Medulla oblongata (tissue), 1 donor: ENCODE data around the gene IQCH.
"Not testable (repeated sequence)": the region's sequence is repeated elsewhere in the genome, so short reads cannot be mapped to it uniquely, and the experiment has no call there.

Source experiments
- DNase-seq: peaks from one replicate; pipeline ENCODE4 v3.0.0-alpha.2; 2015; ENCODE audit errors: extremely low spot score

Gene IQCH

DNA sequence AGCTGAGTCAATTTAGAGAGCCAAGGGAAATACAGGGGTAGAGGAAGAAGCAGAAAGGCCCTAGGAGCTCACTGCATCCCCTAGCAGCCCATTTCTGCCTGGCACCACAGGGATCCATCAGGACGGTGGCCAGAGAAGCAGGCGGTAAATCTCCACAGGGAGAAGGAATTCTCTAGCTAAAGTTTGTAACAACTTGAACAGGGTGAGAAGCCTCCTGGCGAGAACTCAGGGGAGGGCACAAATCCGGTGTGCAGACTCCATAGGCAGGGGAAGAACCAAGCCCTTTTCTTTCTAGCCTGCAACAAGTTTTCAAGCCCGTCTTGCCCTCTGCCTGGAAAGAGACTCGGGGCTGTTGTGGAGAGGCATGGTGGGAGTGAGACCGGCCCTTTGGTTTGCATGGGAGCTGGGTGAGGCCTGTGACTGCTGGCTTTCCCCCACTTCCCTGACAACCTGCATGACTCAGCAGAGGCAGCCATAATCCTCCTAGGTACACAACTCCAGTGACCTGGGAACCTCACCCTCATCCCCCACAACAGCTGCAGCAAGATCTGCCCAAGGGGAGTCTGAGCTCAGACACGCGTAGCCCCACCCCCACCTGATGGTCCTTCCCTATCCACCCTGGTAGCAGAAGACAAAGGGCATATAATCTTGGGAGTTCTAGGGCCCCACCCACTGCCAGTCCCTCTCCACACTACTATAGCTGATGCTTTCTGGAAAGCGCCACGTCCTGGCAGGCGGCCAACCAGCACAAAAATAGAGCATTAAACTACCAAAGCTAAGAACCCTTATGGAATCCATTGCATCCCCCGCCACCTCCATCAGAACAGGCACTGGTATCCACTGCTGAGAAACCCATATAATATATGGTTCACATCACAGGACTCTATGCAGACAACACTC lies 182.0 kb downstream of the IQCH start:
- DNase-seq = not testable (repeated sequence)

DNA sequence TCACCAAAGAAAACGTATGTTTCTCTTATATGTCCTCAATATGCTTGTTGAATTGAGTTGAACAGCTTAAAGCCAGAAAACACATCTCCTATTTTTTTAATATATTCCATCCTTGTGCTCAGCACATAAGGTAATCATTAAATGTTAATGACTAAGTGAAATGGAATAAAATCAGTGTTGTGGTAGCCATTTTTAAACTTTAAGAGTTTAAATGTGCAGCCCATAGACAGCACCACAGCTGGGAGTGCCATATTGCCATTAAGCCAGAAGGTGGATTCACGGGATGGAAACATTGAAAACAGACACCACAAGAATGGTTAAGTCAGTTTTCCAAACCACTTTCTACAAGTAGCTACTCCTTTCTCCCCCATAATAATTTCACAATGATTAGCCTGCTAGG lies 189.5 kb downstream of the IQCH start:
- no peak for DNase-seq

DNA sequence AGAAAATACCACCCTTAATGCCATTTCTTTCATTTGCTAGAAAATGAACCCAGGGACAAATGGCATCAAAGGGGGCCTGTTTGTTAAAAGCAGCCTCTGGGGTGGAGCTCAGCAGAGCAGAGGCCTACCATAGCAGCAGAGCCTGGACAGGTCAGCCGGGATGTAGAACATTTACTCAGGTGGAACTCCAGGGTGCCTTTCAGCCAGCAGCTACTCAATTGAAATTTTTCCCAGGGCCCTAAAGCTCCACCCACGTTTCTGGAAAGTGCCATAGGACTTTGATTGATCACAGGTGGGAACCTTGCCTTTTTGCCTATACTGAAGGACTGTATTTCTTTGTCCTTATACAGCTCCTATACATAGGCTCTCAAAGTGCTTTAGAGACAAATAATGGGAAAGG lies 191.9 kb downstream of the IQCH start:
- DNase-seq = no peak

DNA sequence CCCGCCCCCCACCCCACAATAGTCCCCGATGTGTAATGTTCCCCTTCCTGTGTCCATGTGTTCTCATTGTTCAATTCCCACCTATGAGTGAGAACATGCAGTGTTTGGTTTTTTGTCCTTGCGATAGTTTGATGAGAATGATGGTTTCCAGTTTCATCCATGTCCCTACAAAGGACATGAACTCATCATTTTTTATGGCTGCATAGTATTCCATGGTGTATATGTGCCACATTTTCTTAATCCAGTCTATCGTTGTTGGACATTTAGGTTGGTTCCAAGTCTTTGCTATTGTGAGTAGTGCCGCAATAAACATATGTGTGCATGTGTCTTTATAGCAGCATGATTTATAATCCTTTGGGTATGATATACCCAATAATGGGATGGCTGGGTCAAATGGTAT lies 193.8 kb downstream of the IQCH start:
- not testable (repeated sequence) for DNase-seq

DNA sequence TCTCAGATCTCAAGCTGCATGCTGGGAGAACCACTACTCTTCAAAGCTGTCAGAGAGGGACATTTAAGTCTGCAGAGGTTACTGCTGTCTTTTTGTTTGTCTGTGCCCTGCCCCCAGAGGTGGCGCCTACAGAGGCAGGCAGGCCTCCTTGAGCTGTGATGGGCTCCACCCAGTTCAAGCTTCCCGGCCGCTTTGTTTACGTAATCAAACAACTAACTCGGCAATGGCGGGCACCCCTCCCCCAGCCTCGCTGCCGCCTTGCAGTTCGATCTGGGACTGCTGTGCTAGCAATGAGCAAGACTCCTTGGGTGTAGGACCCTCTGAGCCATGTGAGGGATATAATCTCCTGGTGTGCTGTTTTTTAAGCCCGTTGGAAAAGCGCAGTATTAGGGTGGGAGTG lies 199.1 kb downstream of the IQCH start:
- DNase-seq = not testable (repeated sequence)

DNA sequence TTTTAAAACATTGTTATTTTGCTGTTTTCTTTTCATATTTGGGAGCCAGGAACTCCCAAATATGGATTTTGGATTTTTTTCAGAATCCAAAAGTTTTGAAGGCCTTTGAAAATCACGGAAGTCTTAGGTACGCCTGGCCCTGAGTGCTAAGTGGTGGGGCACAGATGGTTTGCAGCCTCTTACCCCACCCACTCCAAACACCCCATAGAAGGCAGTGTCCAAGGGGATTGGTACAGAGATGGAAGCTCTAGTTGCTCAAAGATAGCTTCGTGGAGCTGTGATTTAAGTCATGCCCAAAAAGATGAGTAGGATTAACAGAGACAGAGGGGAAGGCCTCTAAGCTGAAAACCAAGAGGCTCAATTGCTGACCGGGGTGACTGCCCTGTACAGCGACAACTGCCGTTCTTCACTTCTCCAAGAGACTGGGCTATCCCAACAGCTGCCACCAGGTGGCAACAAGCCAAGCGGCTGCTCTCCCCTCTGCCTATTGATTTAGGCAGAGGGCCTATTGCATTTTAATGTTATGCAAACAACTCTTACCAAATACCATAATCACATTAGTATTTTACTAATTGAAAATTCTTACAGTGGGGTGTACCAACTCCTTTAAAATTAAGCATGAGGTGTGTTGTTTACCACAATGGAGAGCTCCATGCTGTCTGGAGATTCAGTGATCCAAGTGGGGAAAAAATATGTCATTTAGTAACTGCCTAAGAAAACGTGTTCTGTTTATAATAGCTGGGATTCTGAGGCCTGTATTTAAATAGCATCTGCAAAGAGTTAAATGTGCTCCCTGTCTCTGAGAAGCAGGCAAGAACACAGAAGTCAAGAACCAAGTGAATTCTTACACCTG lies 202.3 kb downstream of the IQCH start:
- DNase-seq = peak; percentile 87

DNA sequence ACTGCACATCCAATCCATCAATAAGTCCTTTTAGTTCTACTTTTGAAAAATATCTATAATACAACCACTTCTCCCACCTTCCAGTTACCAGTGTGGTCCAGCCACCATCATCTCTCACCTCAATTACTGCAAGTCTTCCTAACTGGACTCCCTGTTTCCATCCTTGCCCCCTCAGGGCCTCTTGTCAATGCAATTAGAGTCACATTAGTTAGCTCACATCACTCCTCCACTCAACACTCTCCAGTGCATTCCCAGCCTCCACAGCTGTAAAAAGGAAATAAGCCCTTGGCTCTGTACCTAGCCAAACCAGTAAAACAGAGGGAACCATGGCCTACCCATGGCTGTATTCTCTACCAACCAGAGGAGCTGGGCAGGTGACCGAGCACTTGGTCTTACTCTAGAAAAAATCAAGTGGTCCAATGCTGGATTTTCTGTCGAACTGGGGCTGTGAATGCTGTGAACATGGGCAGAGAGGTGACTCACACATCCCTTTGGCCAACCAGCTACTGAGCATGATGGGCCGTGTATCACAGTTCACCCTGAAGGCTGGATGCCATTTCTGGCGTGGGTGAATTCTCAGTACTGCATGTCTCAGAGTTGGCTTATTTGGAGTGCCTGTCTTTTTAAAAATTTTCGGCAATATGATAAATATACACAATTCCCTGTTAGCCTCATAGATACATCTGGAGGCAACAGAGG lies 203.9 kb downstream of the IQCH start:
- no peak for DNase-seq

DNA sequence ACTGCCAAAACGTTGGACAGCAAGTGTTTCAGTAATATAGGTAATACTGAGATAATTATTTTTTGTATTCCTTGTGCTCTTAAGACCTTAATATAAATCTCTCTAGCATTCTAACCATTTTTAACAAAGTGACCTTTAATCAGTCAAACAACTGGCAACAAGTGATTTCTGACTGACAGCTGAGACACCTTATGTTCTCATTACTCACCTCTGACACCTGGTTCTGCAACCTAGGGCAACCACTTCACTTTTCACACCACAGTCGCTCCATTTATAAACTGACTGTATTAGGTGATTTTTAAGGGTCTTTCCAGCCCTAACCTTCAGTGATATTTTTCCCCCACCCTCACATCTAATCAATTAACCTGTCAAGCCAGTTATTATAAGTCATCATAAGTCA lies 205.9 kb downstream of the IQCH start:
- DNase-seq = no peak

DNA sequence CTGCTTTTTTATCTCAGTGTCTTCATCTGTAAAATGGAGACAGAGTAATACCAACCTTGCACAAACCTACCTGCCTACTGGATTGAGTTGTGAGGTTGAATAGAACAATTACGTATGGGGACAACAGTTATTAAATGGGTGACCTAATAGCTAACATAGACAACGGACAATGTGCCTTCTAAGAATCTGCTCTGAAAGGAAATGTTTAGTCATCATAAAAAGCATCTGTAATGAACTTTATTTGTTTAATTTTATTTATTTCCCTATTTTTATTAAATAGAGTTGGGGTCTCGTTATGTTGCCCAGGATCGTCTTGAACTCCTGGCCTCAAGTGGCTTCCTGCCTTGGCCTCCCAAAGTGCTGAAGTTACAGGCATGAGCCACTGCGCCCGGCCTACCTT lies 207.1 kb downstream of the IQCH start:
- DNase-seq = no peak

DNA sequence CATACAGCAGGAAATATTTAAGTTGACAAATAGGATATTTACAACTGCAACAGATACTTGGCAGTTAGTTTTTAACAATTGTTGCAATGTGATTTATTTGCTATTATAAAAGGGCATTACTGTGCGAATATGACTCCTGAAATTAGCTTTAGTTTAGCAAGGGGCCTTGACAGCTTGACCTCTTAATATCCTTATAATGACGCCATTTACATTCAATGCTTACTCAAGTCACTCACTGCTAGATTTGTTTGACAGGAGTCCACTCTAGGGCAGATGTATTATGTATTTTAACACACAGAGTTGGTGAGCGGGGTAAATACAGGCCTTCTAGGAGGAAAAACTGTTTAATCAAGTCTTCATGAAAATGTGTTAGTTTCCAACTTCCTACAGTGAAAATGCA lies 208.3 kb downstream of the IQCH start:
- DNase-seq = no peak

DNA sequence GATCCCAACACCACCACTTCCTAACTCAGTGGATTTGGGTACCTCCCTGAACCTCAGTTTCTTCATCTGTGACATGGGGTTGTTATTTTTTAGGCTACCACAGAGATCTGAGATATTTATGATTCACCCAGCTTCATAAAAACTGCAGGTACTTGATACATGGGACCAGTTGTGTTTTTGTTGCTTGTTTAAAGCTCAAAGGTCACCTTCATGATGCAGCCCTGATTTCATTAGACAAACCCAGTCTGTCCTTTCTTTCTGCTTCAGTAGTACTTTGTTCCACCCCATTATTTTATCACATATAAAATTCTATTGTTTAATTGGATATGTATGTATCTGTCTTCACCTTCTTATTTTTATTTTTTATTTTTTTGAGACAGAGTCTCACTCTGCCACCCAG lies 208.9 kb downstream of the IQCH start:
- no peak for DNase-seq

DNA sequence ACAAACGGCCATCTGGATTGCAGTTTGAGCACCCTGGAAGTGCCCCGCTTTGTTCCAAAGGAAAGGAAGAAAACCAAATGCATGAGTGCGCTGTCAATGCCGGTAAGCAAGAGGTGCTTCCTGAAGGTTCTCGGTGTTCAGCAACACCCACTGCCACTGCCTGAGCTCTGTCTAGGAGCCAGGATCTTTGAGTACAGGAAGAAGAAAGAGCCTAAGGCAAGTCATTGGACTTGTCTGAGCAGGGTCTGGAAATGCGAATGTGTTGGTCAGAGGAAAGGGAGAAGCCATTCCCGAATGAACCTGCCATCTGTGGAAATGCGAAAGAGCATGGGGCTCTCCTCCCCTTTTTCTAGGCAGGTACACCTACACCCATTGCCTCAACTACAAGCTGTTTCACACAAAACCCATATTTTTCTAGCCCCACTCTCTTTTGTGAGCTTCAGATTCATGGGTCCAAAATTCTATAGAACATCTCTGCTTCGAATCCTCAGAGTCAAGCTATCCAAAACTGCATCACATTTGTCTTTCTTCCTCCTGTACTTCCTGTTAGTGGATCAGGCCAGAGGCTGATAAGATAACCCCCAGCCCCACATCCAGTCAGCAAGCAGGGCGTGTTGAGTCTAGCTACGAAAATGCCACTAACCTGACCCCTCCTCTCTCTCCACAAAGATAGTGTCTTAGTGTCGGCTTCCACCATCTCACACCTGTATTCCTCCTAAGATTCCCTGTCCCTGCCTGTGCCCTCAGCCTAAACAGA lies 210.8 kb downstream of the IQCH start:
- no peak for DNase-seq

DNA sequence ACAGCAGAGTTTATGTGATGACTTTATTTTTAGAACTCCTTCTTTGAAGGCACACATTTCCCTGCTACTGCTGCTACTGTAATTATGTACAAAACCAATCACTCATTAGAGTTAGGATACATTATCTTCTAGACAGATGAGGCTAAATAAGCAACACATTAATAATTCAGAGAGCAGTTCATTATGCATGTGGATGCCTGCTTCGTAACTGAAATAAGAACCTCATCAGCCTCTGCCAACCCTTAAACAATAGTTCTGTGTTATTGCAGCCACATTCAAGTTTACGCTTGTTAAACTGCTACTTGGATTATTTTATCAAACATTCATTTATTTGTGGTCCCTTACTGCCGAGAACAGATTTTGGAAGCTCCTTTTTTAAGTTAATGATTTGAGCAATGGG lies 213.8 kb downstream of the IQCH start:
- peak; percentile 38 for DNase-seq

DNA sequence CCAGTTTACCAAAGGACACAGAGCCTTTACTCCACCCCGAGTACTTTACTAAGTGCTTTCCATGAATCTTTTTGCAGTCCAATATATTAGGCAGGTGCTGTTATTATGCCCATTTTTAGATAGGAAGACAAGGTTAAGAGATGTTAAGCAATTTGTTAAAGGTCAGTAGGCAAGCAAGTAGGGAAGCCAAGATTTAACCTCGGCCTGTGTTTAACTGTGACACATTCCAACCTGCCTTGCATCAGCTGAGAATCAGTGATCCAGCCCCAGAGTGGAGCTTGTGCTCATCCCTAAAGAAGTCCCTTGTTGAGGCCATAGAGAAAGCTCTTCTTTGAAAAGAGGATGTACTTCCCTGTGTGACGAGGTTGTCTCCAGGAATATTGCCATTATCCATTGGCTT lies 215.1 kb downstream of the IQCH start:
- DNase-seq = no peak

DNA sequence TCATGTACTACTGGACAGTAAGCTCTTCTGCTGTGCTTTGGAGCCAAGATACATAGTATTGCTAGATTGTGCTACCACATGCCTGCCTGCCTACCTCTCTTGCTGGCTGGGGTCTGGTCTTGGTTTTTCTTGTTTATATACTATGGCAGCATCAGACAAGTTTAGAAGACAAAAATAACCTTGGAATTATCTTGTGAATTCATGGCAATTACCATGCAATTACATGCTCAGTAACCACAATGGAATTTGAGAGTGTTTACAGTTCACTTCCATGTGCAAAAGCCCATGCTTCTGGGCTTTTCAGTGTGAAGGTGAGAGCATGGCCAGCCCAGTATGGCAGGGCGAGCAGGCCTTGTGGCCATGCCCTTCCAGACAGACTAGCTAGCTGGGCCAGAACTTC lies 218.4 kb downstream of the IQCH start:
- DNase-seq = no peak

DNA sequence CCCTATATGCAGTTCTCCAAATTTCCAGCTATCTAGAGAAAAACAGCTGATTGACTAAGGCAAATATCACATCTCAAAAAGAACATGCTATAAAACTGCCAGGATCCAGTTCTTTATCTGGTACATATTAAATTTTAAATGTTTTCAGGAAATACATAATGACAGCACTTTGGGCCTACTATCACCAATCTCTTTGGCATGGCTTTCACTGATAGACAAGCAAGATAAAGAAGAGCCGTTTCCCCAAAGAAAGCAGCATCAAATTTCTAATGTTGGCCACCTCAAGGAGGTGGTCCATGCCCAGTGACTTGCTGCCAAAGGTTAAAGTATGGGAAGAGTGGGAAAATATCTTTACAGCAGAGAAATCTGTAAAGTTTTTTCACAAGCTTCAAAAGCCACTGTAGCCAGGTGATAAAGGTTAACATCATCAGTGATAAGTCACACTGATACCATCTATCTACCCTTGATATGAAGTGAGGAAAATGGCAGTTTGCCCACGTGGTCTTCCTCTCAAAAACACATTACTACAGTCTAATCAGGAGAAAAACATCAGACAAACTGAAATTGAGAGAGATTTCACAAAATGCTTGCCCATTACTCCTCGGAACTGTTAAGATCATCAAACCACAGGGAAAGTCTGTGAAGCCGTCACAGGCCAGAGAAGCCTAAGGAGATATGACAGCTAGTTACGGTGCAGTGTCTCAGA lies 220.0 kb downstream of the IQCH start:
- DNase-seq = no peak

DNA sequence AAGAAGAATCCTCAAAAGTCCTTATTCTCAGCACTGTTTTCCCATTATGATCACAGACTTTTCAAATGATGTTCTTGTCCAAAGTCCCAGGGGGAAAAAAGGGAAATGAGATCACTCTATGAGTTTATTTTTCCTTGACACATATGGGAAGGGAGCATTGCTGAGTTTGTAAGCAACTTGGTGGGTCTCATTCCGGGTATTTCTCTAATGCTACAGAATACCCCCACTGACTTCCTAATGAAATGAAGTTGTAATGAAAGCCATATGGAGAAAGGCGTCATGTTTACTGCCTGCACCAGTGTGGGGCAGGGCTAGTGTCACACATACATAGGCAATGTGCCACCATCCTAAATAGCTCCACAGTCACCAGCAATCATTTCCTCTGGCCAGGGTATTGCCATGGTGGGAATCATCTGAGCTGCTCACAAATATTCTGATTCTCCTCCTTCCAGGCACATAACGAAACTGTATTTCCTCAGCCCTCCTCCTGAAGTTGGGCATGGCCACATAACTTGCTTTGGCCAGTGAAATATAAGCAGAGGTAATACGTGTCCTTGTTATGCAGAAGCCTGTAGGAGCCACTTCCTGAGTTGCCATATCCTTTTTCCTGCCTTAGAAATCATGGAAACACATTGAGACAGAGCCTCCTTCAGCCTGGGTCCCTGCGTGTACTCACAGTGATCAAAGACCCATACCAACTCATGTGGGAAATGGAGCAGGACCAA lies 225.4 kb downstream of the IQCH start:
- DNase-seq = no peak

DNA sequence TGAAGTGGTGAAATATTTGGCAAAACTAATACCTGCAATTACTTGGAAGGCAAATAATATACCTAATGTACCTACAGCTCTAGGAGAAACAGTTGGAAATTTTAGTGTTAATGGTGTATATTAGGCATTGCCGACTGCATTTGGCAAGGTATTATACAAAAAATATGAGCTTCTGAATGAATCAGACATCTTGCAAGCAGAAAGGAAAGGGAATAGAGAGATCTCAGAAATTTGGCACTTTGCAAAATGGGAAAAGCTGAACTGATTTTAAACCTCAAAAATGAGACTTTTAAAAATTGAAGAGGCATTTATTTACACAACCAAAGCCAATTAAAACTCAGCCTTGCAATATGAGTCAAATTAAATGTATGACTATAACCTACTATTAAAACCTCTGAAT lies 226.2 kb downstream of the IQCH start:
- no peak for DNase-seq

DNA sequence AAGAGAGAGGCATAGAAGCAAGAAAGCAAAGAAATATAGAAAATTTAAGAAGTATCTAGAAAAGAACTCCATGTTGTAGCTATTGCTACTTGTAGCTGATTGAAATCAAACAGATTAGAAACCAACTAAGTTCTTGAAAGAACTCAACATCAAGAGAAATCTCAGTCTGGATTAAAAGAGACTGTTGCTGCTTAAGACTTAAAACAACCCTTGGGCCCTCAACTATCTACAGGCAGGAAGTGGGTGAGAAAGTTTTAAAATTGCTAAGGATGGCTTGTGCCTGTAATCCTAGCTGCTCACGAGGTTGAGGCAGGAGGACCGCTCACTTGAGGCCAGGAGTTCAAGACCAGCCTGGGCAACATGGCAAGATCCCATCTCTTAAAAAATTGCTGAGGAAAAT lies 227.1 kb downstream of the IQCH start:
- no peak for DNase-seq

DNA sequence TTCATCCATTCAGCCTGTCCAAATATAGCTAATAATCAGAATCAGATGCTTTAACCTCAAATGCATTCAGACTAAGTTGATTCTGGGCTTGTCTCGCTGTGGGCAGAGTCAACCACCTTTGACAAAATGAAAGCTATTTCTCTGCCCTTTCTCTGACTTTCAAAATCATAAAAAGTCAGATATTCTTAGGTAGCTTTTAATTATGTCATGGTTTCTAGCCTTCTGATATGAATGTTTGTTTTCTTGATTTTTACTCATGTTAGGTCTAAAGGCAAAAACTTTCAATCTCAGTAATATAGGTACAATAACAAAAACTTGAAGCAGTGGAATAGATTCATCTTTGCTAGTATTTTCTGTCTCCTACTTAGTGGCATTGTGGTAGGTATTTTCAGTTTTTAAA lies 241.0 kb downstream of the IQCH start:
- DNase-seq = no peak
